Stimulated activated CD4-positive, alpha-beta T cell treated with anti-CD3 and anti-CD28 coated beads, Interleukin-1b, Interleukin-23, amount 100 ng/mL, for 48 hours (primary cell): ENCODE measurements around the gene PRELID3B.
"Not testable (repeated sequence)": the region's sequence is repeated elsewhere in the genome, so short reads cannot be mapped to it uniquely, and the experiment has no call there.

Experiments
- DNase-seq: peaks from one replicate; pipeline ENCODE4 v3.0.0-alpha.2; 2020

Gene PRELID3B

DNA sequence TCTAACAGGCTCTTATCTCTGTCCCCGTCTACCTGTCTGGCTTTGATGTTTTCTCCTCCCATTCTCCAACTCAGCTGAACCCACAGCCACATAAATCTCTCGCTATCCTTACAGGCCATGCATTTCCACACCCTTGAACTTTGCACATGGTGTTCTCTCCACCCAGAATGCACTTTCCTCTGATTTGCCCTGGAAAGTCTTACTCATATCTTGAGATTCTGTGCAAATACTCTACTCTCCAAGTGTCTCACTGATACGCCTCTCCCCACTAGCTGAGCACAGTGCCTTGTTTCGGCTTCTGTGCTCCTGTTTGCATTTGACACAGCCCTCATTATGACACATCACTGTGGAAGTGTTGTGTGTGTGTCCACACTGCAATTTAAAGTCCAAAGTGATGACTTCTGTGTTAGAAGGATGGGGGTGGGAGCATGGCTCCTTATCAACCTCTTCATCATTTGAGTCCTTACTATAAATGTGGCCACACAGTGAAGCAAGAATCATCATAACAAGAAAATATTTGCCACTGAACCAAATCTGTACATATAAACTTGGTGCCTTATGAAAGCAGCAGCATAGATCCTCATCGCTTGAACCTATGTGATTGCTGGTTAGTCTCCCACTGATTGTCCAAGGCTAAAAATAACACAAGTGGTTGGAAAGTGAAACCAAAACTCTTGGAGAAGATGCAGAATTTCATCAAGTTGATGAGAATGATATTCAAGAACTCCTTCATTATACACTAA, 5.5 kb upstream of the PRELID3B start:
- DNase-seq, result peak; percentile 51

DNA sequence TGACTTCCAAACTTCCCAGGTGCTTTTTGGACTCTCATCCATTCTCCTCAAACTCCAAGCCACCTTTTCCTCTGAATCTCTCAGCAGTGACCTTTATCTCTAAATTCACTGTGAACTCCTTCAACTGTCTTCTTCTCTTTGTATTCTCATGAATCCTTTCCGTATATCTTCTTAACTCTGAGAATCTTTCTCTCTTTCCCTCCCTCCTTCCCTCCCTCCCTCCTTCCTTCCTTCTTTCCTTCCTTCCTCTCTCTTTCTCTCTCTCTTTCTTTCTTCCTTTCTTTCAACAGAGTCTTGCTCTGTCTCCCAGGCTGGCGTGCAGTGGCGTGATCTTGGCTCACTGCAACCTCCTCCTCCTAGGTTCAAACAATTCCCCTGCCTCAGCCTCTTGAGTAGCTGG, 4.3 kb upstream of the PRELID3B start:
- DNase-seq, result no peak

DNA sequence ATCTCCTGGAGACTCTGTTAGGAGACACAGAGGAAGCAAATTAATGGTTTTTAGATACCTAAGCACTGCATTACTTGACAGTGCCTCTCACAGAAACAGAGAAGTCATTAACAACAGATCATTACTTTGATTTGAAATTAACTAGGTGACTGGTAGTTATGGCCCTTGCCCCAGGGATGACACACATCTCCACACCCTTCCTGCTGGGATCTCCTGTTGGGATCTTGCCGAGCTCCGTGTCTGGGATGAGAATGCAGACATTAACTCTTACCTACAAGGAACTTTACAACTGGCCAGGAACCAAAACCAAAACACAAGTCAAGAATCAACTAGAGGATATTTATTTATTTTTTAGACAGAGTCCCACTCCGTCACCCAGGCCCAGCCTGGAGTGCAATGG, 2.2 kb upstream of the PRELID3B start:
- no peak for DNase-seq

DNA sequence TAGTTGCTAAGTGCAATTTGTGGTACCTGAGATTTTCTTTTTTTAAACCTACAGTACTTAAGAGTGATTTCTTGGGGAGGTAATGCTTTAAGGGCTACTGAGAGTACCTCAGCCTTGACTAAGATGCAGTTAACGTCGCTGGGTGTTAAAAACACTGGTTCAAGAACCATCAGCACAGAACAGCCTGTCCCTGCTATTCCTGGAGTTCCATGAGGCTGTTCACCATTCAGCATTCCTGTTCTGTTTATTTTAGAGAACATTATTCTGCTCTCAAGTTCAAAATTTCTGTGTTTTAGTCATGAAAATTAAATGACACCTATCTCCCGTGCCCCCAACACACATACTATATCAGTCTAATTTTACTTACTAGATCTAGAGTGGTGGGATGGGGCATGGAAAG, 1.7 kb upstream of the PRELID3B start:
- DNase-seq, result no peak

DNA sequence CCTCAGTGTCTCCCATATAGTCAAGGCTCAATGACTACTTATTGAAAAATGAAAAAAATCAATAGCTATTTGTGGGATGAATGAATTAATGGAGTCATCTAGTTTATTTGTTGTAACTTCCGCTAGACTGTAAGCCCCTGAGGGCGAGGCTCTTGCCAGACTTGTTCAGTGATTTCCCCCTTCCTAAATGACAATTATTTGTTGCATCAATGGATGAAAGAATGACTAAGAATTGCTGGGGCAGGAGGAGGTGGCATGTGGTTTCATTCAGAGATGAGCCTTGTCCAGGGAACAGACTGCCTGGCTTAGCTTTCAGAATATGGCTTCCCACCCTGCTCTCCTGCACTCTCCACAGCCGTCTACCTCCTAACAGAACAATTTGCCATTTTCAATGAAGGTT, 1.1 kb upstream of the PRELID3B start:
- DNase-seq, result no peak

DNA sequence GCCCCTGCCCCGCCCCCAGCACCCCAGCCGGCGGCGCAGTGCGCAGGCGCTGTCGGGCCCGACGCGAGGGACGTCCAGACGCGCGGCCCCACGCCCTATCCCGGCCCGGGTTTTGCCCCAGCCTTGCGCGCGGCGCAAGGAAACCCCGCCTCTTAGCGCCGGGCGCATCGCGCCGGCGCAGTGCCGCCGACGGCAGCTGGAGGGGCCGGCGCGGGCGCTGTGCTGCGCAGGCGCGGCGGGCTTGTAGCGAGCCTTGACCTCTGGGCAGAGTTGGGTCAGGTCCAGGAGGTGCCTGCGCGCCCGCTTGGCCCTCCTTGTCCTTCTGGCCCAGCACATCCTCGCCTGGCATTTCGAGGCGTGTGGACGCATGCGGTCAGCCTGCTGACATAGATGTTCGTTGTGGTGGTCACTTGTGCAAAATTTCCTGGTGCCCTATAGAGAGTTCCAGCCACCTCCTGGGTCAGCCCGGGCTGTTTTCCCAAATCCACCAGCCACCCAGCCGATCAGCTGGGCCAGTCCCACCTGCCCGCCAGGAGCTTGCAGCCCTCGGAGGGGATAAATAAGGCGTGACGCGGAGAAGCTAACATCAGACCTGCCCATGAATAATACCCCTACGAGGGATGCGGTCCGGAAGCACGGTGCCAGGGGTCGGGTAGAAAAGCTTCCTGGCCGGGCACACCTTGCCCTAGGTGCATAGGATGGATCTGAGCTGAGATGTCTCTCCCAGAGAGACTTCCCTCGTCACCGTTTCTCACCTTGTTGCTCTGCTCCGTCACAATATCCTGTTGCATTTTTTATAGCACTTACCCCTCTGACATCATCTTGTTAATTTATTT, 428 bp upstream of the PRELID3B start:
- DNase-seq, result peak; percentile 93

DNA sequence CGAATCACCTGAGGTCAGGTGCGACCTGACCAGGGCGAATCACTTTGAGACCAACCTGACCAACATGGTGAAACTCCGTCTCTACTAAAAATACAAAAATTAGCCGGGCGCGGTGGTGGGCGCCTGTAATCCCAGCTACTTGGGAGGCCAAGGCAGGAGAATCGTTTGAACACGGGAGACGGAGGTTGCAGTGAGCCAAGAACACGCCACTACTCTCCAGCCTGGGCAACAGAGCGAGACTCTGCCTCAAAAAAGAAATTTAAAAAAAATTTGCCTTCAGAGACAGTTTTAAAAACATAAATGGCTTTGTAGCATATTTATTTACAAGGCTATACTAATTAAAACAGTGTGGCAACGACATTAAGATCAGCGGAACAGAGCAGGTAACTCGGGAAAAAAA, 1.1 kb downstream of the PRELID3B start:
- DNase-seq, result not testable (repeated sequence)

DNA sequence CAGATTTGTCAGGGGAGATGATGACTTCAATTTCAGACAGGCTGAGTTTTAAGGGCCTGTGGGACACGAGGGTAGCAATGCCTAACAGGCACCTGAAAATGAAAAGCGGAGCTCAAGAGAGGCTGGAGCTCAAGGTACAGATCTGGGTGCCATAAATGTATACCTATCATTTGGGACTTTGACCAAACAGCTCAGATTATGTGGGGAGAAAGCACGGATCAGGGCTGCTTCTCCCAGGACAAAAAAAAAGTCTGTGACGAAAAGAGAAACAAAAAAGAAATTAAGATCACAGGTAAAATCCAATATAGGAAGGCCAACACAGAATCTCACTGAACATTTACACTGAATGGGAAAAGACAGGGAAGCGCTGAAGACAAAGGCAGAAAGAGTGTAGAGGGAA, 1.9 kb downstream of the PRELID3B start:
- DNase-seq, result no peak

DNA sequence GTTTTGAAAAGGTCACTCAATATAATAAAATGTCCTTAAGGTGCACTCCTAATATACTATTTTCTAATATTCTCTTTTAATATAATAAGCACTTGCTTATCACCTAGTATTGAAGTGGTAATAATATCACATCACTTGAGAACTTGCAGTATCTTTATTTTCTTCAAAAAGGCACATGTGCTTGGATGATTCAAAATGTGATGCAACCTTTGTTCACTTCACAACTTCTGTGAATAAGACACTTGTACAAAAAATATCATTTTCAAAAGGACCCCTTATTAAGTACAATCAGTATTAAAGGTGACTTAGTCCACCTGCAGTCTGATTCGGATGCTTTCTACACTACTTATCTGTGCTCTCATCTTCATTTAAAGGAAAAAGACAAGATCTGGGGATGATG, 3.4 kb downstream of the PRELID3B start:
- DNase-seq, result no peak

DNA sequence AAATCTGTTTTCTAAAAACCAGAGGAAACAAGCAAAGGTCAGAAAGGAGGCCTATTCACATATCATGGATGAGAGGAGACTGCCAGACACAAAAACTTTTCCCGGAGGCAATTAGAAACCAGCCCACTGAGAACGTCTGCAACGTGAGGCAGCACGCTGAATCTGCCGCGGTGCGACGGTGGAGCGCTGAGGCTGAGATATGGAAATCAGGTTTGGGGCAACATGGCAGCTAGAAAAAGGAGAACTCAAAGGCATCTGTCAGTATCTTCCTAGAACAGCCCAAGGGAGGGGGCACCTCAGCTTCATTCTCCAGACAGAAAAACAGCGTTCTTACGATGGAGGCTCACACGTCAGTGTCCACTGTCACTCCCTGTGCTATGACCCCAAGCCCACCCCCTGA, 5.2 kb downstream of the PRELID3B start:
- DNase-seq, result no peak

DNA sequence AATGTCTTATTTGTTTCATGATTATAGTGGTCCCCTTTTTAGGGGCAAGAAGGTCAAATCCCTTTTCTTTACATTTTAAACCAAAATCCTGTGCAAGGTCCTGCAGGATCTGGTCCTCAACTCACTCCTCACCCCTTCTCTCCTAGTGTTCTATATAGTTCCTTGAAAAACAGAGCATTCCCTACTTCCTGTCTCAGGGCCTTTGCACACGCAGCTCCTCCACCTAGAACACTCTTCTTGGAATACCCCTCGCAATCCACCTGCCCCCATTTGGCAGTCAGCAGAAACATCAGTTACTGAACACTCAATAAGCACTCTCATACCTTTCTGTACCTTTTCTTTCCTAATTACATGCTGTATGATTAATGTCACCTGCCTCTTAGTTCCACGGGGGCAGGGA, 7.2 kb downstream of the PRELID3B start:
- DNase-seq, result no peak

DNA sequence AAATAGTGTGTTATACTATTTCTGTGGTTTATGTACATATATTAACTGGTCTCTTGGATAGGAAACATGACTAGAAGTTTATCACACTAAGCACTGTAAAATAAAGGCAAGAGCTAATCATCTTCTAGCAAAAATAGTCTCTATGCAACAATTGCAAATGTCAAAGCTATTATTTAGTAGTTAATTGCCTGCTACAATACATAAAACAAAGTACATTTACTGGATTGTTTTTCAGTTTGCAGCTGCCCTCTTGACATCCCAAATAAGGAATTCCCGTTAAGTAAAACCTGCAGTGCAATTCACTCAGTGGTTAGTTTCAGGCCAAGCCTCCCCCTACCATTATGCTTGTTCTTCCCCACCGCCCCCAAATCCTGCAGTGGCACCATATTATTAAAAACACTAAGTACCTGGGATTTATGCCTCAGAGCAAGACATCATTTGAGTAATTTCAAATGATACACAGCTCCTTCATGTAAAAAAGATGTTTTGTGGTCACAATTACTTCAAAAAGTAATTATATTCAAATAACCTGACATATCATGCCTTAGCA, 8.9 kb downstream of the PRELID3B start:
- DNase-seq, result no peak

DNA sequence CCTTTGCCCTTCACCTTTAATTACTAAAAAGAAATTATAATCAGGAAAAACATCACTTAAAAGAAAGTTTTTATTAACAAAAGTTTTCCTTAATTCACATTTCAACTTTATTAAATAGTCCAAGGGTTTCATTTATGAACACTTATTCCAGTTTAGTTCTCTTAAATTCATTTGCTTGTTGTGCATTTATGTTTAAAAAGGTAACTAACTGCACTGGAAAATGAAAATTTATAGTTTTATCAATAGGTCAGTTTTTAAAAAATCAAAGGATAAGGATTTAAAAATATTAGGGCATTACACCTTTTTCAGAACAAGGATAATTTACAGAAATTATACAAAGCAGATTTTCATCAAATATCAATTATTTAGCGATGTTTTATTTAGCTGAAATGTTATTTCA, 9.5 kb downstream of the PRELID3B start:
- DNase-seq, result no peak

DNA sequence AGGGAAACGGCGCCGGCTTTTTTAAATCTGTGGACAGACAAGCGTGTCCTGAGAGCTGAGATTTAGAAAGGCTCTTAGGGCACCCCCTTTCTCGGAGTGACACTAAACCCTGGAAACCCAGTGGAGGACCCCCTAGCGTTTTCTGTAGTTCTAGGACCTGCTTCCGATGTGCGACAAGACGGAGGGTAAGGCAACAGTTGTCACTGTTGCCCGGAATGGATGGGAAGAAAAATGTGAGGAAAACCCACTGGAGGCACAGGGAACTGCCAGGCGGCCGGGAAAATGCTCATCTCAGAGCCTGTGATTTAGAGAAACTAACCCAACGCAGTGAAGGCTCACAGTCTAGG, 9.9 kb downstream of the PRELID3B start:
- no peak for DNase-seq

DNA sequence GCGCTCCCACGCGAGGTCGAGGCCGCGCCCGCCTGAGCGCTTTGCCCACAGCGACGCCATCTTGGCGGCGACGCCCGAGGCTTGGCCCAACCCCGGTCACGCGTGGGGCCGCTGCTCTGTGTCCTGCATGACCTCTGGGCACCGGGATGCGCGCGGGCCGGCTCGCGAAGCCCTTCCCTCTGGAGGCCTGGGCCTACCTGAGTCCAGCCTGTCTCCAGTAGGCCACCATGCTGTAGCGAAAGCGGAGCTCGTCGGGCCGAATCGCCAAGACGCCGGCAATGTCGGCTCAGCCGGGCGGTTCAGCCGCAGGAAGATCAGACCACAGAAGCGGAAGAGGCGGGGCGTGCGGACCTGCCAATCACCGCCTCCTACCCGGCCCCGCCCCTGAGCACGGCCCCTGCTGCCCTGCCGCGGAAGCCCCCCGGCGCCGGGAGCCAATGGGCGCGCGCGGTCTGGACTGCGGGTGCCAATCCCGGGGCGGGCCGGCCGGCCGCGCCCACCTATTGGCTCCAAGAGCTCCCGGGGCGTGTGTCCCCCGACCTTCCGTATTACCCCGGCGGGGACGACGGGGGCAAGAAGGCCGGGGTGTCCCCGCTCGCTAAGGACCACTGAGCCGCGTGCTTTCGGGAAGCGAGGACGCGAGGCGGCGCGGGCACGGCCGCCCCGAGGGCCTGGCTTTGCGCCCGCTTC, 10.4 kb downstream of the PRELID3B start, which contains the start of gene ATP5F1E:
Gene ATP5F1E, minus strand, starts transcription at position 313 of the 690 bp plus-strand sequence. Its CDS starts 84 bp downstream, at position 229.
- DNase-seq, result peak; percentile 95

DNA sequence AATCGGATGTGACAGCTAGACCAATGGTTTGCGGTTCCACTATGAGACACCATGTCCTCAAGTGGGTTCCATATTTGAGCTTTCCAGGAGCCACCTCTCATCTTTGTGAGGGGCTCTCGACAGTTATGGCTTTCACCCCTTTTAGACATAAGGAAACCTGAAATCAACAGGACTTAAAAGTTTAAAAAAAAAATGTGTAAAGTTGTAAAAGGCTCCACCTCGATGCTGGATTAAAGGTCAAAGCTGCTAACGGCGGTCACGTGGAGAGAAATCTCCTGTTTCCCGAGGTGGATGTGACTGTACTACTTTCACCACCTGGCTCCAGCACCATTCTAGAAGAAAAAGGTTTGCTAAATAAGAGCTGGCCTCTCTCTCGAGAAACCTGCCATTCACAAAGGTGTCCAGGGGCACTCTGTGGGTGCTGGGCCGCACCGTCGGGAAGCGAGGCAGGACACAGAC, 11.0 kb downstream of the PRELID3B start:
- DNase-seq, result no peak

DNA sequence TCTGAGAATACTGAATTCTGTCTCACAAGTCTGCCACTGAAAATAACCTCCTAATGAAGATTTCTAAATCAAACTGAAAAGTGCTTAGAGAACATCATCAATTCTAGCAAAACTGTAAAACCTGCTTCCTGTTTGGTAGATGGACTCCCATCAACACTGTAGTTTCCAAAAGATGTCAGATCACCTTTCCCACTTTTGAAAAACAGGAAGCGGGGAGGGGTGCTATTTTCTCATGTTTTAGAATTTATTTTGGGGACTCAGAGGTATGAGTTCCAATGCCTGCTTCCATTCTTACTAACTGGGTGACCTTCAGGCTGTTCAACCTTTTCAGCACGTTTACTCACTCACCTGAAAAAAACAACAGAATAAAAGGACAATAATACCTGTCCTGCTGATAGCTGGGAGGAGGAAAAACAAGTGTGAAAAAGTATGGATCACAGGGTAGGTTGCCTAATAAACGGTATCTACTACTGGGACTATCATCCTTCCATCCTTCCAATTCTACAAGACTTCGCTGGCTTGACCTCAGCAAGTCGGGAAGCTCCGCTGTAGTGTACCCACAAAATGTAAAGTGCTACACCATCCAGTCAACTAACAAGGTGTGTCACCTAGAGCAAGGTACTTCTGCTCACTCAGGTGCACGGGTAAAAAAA, 11.5 kb downstream of the PRELID3B start:
- DNase-seq, result no peak

DNA sequence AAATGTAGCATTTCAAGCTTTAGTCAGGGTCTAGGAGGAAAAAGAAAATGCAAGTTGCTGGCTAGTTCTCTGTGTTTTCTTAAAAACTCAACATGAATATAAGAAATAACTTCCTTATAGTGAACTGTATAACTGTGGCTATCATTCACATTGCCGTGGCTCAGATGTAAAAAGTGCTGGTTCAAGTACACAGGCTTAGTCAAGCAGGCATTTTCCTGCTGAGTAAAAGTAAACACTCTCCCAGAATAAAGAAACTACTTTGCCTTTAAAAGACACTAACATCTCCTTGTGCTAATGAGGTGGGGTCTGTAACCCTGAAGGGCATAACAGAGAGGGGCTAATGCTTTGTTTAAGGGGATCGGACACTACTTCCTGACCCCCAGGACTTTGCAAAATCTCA, 13.8 kb downstream of the PRELID3B start:
- DNase-seq, result no peak

DNA sequence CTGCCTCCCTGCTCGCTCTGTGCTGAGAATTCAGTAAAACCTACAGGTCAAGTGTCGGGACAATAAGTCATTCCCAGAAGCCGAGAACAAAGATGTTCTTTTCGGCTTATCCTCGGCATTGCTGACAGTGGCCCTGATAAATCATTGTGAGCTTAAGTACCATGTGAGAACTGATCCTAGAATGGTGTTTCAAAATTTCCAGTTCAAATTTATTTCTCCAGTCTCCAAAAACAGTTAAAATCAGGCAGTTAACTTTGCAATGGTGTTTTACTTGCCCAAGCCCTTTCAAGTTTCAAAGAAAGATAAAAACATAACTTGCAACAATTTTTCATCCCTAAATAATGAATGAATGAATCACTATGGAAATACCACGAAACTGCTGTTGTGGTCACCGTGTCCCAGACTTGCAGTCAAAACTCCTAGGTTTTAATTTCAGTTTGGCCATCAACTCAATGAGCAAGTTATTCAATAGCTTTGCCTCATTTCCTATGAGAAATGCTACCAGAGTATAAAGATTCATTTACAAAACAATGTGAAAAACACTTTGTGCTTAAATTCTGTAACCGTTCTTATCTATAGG, 14.8 kb downstream of the PRELID3B start:
- no peak for DNase-seq

DNA sequence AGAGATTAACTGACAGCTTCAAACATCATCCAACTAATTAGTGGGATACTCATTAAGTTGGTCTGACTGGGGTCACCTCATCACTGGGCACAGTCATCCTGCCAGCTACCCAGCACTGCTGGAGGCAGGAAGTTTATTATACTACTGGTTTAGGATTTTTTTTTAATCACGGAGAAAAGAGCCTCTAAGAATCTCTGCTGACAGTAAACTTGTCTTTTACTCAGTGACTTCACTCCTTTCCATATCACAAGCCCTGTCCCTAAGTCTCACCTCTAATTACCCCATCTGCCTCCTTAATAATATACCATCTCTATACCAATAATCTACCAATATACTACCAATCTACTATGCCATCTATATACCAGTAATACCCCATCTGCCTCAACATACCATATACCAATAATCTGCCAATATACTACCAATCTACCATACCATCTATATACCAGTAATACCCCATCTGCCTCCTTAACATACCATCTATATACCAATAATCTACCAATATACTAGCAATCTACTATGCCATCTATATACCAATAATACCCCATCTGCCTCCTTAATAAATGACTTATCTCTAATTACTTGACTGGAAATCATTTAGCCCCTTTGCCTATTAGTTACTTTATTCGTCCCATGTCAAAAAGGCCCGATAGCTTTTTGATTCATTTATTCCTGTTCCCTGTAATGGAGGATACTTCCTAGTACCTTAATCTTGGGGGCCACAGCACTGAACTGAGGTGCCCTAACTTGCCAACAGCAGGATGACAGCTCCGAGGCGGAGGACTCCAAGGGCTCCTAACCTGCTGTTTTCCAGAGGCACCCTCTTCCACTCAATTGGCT, 15.5 kb downstream of the PRELID3B start:
- no peak for DNase-seq

DNA sequence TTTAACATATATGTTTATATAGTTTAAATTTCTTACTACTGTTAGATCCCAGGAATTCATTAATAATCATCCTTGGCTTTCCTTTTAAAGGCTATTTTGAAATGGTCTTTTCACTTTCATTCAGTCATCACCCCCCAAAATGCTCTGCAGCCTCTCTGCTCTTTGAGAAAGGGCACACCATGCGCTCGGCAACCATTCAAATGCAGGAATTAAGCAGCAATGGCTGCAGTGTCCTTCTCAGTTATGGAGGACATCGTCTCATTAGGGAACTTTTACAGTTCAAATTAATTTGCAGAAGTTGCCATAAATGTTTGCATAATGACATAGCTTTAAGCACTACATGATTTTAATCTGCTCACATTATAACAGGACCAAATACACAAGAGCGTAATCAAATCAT, 17.1 kb downstream of the PRELID3B start:
- DNase-seq, result no peak

DNA sequence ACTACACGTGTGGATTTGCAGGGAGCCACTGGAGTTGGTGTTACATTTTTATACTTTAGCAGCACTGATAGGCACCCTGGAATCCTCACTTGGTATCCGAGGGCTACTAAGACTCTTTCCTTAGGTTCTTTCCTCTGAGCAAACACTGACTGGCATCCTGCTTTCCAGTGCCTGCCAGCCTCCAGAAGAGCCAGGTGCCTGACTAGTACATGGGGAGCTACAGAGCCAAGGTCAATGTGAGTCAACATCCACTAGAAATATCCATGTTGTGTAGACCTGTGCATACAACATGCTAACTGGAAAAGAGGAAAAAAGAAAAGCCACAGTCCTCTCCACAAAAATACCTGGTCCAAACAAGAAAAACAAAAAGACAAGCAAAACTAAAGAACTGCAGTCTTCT, 17.5 kb downstream of the PRELID3B start:
- no peak for DNase-seq
